Astrocyte (in vitro differentiated cells and primary cell): ENCODE results near the gene DAO. TPM values are rescaled to one million over a fixed set of nuclear protein-coding genes. Genes with fewer than 3 reads are reported as not detected.

ENCODE experiments used
- DNase-seq: peaks from one replicate; pipeline ENCODE4 v3.0.0-alpha.2; 2010; ENCODE audit warnings: low read depth
- FAIRE-seq: peaks from 2 replicates; lab custom pipeline; 2011; peaks lifted over from hg19 to GRCh38; lab: Jason Lieb, UNC
- H2AFZ ChIP-seq: 2 replicates; pipeline ENCODE4 v1.6.0; 2012; ENCODE audit warnings: low read depth, low read length, inconsistent platforms
- H3K27ac ChIP-seq: 2 replicates; pipeline ENCODE4 v1.5.1; 2011; ENCODE audit warnings: low read depth, low read length, inconsistent platforms
- H3K27me3 ChIP-seq: 2 replicates; pipeline ENCODE4 v1.6.0; 2011; ENCODE audit warnings: low read length, inconsistent platforms; ENCODE audit not compliant: insufficient read depth
- H3K36me3 ChIP-seq: 2 replicates; pipeline ENCODE4 v1.5.1; 2011; ENCODE audit warnings: low read length, inconsistent platforms; ENCODE audit not compliant: insufficient read depth
- H3K4me1 ChIP-seq: 2 replicates; pipeline ENCODE4 v1.5.1; 2011; ENCODE audit warnings: low read length, inconsistent platforms; ENCODE audit not compliant: insufficient read depth
- H3K4me2 ChIP-seq: 2 replicates; pipeline ENCODE4 v1.6.0; 2012; ENCODE audit warnings: low read length, inconsistent platforms
- H3K4me3 ChIP-seq: 2 replicates; pipeline ENCODE4 v1.5.1; 2011; ENCODE audit warnings: low read depth, mild to moderate bottlenecking, low read length, inconsistent platforms; ENCODE audit not compliant: insufficient read depth
- H3K79me2 ChIP-seq: 2 replicates; pipeline ENCODE4 v1.6.0; 2012; ENCODE audit warnings: mild to moderate bottlenecking, low read length, inconsistent platforms; ENCODE audit not compliant: insufficient read depth
- H3K9ac ChIP-seq: 2 replicates; pipeline ENCODE4 v1.6.0; 2012; ENCODE audit warnings: mild to moderate bottlenecking, low read length, inconsistent platforms
- H3K9me3 ChIP-seq: 2 replicates; pipeline ENCODE4 v1.5.1; 2012; ENCODE audit warnings: low read depth, mild to moderate bottlenecking, low read length, inconsistent platforms; ENCODE audit not compliant: insufficient read depth
- H4K20me1 ChIP-seq: 2 replicates; pipeline ENCODE4 v1.6.0; 2012; ENCODE audit warnings: low read length, inconsistent platforms; ENCODE audit not compliant: insufficient read depth
- H3K27ac Mint-ChIP-seq: one replicate; pipeline ENCODE4 v1.8.0; 2021; ENCODE audit warnings: mild to moderate bottlenecking, mixed read lengths; ENCODE audit not compliant: unreplicated experiment
- H3K27me3 Mint-ChIP-seq: one replicate; pipeline ENCODE4 v1.8.0; 2021; ENCODE audit warnings: low read depth, mixed read lengths; ENCODE audit not compliant: unreplicated experiment
- H3K36me3 Mint-ChIP-seq: one replicate; pipeline ENCODE4 v1.8.0; 2021; ENCODE audit warnings: low read depth, mixed read lengths; ENCODE audit not compliant: unreplicated experiment
- H3K4me1 Mint-ChIP-seq: one replicate; pipeline ENCODE4 v1.8.0; 2021; ENCODE audit warnings: low read depth, mixed read lengths; ENCODE audit not compliant: unreplicated experiment
- H3K4me3 Mint-ChIP-seq: one replicate; pipeline ENCODE4 v1.8.0; 2021; ENCODE audit warnings: mild to moderate bottlenecking, moderate library complexity, mixed read lengths; ENCODE audit not compliant: unreplicated experiment
- H3K9me3 Mint-ChIP-seq: one replicate; pipeline ENCODE4 v1.8.0; 2021; ENCODE audit warnings: mild to moderate bottlenecking, mixed read lengths; ENCODE audit not compliant: unreplicated experiment
- CTCF ChIP-seq: IDR thresholded peaks from 2 replicates; pipeline ENCODE4 v1.5.1; 2011; ENCODE audit warnings: low read depth, mild to moderate bottlenecking, inconsistent platforms, low read length, moderate library complexity; ENCODE audit not compliant: insufficient read depth
- EZH2 ChIP-seq: IDR thresholded peaks from 2 replicates; pipeline ENCODE4 v1.6.1; 2012; ENCODE audit warnings: mild to moderate bottlenecking, low read length, inconsistent platforms; ENCODE audit not compliant: insufficient read depth
- total RNA-seq: library from RNA; stranded (reverse); gene quantifications from 2 replicates; pipeline ENCODE4 v1.2.1, GENCODE V29; 2021

Gene DAO
- total RNA-seq, 1 donor from 2014 or later = not detected

DNA sequence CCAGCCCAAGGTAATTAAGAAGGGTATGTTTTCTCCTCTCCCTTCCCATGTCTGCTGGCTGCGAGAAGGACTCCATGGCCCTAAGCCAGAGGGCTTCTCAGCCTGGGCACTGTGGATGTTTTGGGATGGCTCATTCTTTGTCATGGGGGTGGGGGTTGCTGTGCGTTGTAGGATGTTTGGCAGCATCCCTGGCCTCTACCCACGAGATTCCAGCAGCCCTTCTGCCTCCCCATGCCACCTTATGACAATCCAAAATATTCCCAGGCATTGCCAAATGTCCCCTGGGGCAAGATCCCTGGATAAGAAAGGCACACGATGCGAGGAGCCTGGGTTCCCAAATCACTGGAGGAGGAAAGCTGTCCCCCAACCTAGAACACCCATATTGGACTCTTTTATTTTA, 36.4 kb downstream of the DAO start:
- no peak overlapping the region for H3K27ac ChIP-seq
- H3K4me2 ChIP-seq = no peak overlapping the region
- FAIRE-seq = no peak
- Mint-ChIP-seq H3K27ac (no peak overlapping the region), H3K36me3 (no peaks in the 10 kb centered on the region), H3K9me3 (peaks cover 5% of the 10 kb centered on the region), H3K4me3 (no peak overlapping the region), H3K27me3 (peaks cover 25% of the 10 kb centered on the region), H3K4me1 (no peaks in the 10 kb centered on the region)
- H3K79me2 ChIP-seq = no peaks in the 10 kb centered on the region
- peaks cover 3% of the 10 kb centered on the region for H3K9me3 ChIP-seq
- H3K4me3 ChIP-seq = no peak overlapping the region
- H3K36me3 ChIP-seq = no peaks in the 10 kb centered on the region
- no peak overlapping the region for H3K9ac ChIP-seq
- DNase-seq = no peak
- TF ChIP-seq EZH2 = no peak
- TF ChIP-seq CTCF = no peak
- H3K4me1 ChIP-seq = no peaks in the 10 kb centered on the region
- peaks cover 4% of the 10 kb centered on the region for H3K27me3 ChIP-seq
- H4K20me1 ChIP-seq = no peaks in the 10 kb centered on the region
- no peak overlapping the region for H2AFZ ChIP-seq

DNA sequence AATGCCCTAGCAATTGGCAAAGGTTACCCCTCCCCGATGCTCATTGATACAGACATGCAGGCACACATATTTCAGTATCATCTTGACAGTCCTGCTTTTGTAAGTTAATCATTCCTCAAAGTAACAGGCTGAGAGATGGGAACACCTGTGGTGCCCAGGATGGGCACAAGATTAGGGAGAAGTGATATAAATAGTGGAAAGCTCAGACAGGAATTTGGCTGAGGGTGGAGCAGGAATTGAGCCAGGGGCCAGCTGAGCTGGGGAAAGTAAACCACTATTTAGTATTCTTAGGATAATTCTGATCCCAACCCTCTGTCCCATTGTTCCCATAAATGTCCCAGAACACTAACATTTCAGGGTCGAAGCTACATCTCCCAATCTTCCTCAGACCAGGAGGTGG, 38.3 kb downstream of the DAO start:
- Histone ChIP-seq H3K9ac (no peak overlapping the region), H3K4me3 (no peak overlapping the region), H3K79me2 (no peaks in the 10 kb centered on the region), H3K9me3 (no peaks in the 10 kb centered on the region), H3K4me2 (no peak overlapping the region), H4K20me1 (no peaks in the 10 kb centered on the region), H3K27ac (no peak overlapping the region), H3K4me1 (no peaks in the 10 kb centered on the region), H3K27me3 (peaks cover 7% of the 10 kb centered on the region), H3K36me3 (no peaks in the 10 kb centered on the region), H2AFZ (no peak overlapping the region)
- Mint-ChIP-seq H3K4me1 (no peaks in the 10 kb centered on the region), H3K27ac (no peak overlapping the region), H3K4me3 (no peak overlapping the region), H3K36me3 (no peaks in the 10 kb centered on the region), H3K27me3 (peaks cover 39% of the 10 kb centered on the region), H3K9me3 (peaks cover 11% of the 10 kb centered on the region)
- FAIRE-seq (no peak), DNase-seq (no peak)
- TF ChIP-seq CTCF (no peak), EZH2 (no peak)

DNA sequence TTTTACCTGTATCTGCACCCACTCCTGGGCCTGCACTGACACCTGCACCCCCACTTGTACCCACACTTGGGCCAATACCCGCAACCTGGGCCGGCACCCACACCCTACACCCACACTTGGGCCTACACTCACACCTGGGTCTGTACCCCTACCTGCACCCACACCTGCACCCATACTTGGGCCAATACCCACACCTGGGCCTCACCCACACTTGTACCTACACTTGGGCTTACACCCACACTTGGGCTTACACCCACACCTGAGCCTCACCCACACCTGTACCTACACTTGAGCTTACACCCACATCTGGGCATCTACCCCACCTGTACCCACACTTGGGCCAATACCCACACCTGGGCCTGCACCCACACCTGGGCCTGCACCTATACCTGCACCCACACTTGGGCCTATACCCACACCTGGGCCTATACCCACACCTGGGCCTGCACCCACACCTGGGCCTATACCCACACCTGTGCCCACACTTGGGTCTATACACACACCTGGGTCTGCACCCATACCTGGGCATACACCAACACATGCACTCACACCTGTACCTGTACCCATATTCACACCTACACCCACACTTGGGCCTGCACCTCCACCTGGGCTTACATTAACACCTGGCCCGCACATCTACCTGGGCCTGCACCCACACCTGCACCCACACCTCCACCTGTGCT, 39.2 kb downstream of the DAO start:
- FAIRE-seq (no peak), DNase-seq (no peak)
- Histone ChIP-seq H3K36me3 (no peaks in the 10 kb centered on the region), H3K4me1 (no peaks in the 10 kb centered on the region), H3K27me3 (peaks cover 7% of the 10 kb centered on the region), H3K9me3 (no peaks in the 10 kb centered on the region), H4K20me1 (no peaks in the 10 kb centered on the region), H3K27ac (no peak overlapping the region), H3K4me2 (no peak overlapping the region), H3K79me2 (no peaks in the 10 kb centered on the region), H3K9ac (no peak overlapping the region), H3K4me3 (no peak overlapping the region), H2AFZ (no peak overlapping the region)
- H3K9me3 Mint-ChIP-seq = peaks cover 11% of the 10 kb centered on the region
- peaks cover 39% of the 10 kb centered on the region for H3K27me3 Mint-ChIP-seq
- no peak for TF ChIP-seq CTCF
- no peak for TF ChIP-seq EZH2
- no peaks in the 10 kb centered on the region for H3K4me1 Mint-ChIP-seq
- no peak overlapping the region for H3K4me3 Mint-ChIP-seq
- no peak overlapping the region for H3K27ac Mint-ChIP-seq
- no peaks in the 10 kb centered on the region for H3K36me3 Mint-ChIP-seq
